Prostate gland (tissue), 2 donors: ENCODE measurements around the gene CACNA1I. TPM values are rescaled to one million over a fixed set of nuclear protein-coding genes. Genes with fewer than 3 reads are reported as not detected.
A peak's percentile ranks its signal among the peaks of the same experiment; 100 is the strongest.
"Not testable (repeated sequence)": the region's sequence is repeated elsewhere in the genome, so short reads cannot be mapped to it uniquely, and the experiment has no call there.

Source experiments
- DNase-seq: peaks from one replicate; pipeline ENCODE4 v3.0.0-alpha.2; 2019; ENCODE audit warnings: low spot score
- H3K27ac ChIP-seq, 2 donors: fragments of 200-600 bp; sonication (generic); 2 replicates each; pipeline ENCODE4 v1.5.1; 2017 to 2019
- H3K27me3 ChIP-seq: fragments of 200-600 bp; sonication (generic); replicated peaks from 2 replicates; pipeline ENCODE4 v1.5.1; 2019; ENCODE audit not compliant: insufficient read depth
- H3K36me3 ChIP-seq, 2 donors: fragments of 200-600 bp; sonication (generic); 1 replicate in 1 of 2; 2 replicates in 1 of 2; pipeline versions ENCODE4 v1.5.1 to v1.8.1; 2017 to 2019
- H3K4me1 ChIP-seq: fragments of 200-600 bp; sonication (generic); replicated peaks from 2 replicates; pipeline ENCODE4 v1.5.1; 2019
- H3K4me3 ChIP-seq, 2 donors: fragments of 200-600 bp; sonication (generic); 2 replicates each; pipeline ENCODE4 v1.5.1; 2017 to 2019
- H3K9me3 ChIP-seq: fragments of 200-600 bp; sonication (generic); 2 replicates; pipeline ENCODE4 v1.5.1; 2017
- POLR2A ChIP-seq: fragments of 450-650 bp; IDR thresholded peaks from one replicate; pipeline ENCODE4 v1.6.1; 2016; ENCODE audit warnings: antibody characterized with exemption, mild to moderate bottlenecking
- POLR2AphosphoS5 ChIP-seq: sonication (generic); formaldehyde crosslinking; IDR thresholded peaks from one replicate; pipeline ENCODE4 v1.6.1; 2017; ENCODE audit warnings: antibody characterized with exemption
- WGBS: methylation state at CpG from one replicate; pipeline ENCODE4 v1.1.5; 2018; 5-methylcytosine and 5-hydroxymethylcytosine counted together
- intact Hi-C: fragments of 100-400 bp; cut with DNase I; formaldehyde crosslinking; loops from one replicate; pipeline ENCODE4 v1.14.2; 2022
- total RNA-seq, 2 donors: library from RNA; depleted of rRNA; stranded (reverse); fragments of >200 nt; gene quantifications; one replicate each; pipeline ENCODE4 v1.1.0, GENCODE V29; 2016
- TF ChIP-seq, protein P1 (sequence below), 4 experiments: fragments of 200-600 bp in 2 of 4; fragments of 450-650 bp in 2 of 4; sonication (generic) in 2 of 4; IDR thresholded peaks; 1 replicate in 3 of 4; 2 replicates in 1 of 4; pipeline ENCODE4 v1.5.1; 2016 to 2019; ENCODE audit warnings: antibody characterized with exemption in 4 of 4, mild to moderate bottlenecking in 2 of 4, moderate library complexity in 2 of 4

Gene CACNA1I
- total RNA-seq = under 1 TPM; 0.05 to 0.68 TPM

DNA sequence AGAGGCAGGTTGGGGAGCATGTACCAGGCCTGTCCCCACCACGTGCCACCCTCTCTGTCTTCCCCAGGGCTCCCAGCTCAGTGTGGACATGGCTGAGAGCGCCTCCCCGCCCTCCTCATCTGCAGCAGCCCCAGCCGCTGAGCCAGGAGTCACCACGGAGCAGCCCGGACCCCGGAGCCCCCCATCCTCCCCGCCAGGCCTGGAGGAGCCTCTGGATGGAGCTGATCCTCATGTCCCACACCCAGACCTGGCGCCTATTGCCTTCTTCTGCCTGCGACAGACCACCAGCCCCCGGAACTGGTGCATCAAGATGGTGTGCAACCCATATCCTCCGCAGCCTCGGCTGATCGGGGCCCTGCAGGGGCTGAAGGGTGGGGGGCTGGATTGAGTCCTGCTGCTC is at the start of gene CACNA1I:
Gene CACNA1I, plus strand, starts transcription at position 89 of the 400 bp plus-strand sequence. Its CDS starts 0 bp downstream, at position 89.
- intact Hi-C loops = no loop called here
- Histone ChIP-seq H3K27ac (no peak within 1 kb of the TSS), H3K36me3 (no peaks in the 10 kb centered on the region), H3K27me3 (no peaks in the 10 kb centered on the region), H3K4me3 (no peak within 1 kb of the TSS), H3K9me3 (no peaks in the 10 kb centered on the region), H3K4me1 (no peaks in the 10 kb centered on the region)
- DNase-seq = no peak
- no peak for TF ChIP-seq POLR2A
- no peak for TF ChIP-seq POLR2AphosphoS5
- TF ChIP-seq, protein P1, sequence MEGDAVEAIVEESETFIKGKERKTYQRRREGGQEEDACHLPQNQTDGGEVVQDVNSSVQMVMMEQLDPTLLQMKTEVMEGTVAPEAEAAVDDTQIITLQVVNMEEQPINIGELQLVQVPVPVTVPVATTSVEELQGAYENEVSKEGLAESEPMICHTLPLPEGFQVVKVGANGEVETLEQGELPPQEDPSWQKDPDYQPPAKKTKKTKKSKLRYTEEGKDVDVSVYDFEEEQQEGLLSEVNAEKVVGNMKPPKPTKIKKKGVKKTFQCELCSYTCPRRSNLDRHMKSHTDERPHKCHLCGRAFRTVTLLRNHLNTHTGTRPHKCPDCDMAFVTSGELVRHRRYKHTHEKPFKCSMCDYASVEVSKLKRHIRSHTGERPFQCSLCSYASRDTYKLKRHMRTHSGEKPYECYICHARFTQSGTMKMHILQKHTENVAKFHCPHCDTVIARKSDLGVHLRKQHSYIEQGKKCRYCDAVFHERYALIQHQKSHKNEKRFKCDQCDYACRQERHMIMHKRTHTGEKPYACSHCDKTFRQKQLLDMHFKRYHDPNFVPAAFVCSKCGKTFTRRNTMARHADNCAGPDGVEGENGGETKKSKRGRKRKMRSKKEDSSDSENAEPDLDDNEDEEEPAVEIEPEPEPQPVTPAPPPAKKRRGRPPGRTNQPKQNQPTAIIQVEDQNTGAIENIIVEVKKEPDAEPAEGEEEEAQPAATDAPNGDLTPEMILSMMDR (IDR thresholded peaks at IDR 0.05) = no peak
- WGBS = 80% methylated on average over 11 of the region's 14 CpGs

DNA sequence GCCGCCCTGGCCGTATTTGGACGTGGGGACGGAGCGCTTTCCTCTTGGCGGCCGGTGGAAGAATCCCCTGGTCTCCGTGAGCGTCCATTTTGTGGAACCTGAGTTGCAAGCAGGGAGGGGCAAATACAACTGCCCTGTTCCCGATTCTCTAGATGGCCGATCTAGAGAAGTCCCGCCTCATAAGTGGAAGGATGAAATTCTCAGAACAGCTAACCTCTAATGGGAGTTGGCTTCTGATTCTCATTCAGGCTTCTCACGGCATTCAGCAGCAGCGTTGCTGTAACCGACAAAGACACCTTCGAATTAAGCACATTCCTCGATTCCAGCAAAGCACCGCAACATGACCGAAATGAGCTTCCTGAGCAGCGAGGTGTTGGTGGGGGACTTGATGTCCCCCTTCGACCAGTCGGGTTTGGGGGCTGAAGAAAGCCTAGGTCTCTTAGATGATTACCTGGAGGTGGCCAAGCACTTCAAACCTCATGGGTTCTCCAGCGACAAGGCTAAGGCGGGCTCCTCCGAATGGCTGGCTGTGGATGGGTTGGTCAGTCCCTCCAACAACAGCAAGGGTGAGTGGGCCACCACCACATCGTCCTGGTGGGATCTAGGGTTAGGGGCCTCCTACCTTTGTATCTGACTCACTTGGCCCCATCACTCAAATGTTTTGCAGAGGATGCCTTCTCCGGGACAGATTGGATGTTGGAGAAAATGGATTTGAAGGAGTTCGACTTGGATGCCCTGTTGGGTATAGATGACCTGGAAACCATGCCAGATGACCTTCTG is 49.3 kb upstream of the CACNA1I start:
- not testable (repeated sequence) for DNase-seq, H3K27me3 ChIP-seq, H3K9me3 ChIP-seq
- Histone ChIP-seq H3K4me3 (peak overlapping the region; percentile 100), H3K4me1 (peaks cover 17% of the 10 kb centered on the region), H3K27ac (peak overlapping the region; percentile 100), H3K36me3 (peaks cover 6 to 17% of the 10 kb centered on the region in 2 donors)
- intact Hi-C loops = loop anchor here (5.0 to 10.0 kb wide), 2 partner anchors 176 to 649 kb away; partner anchors contain the start of genes CBX6 and SYNGR1
- 1% methylated on average over 28 of the region's 28 CpGs for WGBS

DNA sequence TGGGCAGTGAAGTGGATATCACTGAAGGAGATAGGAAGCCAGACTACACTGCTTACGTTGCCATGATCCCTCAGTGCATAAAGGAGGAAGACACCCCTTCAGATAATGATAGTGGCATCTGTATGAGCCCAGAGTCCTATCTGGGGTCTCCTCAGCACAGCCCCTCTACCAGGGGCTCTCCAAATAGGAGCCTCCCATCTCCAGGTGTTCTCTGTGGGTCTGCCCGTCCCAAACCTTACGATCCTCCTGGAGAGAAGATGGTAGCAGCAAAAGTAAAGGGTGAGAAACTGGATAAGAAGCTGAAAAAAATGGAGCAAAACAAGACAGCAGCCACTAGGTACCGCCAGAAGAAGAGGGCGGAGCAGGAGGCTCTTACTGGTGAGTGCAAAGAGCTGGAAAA is 48.5 kb upstream of the CACNA1I start:
- H3K4me3 ChIP-seq = peak overlapping the region; percentile 100
- H3K27ac ChIP-seq = peak overlapping the region; percentile 100
- not testable (repeated sequence) for DNase-seq, H3K27me3 ChIP-seq, H3K9me3 ChIP-seq
- peaks cover 6 to 17% of the 10 kb centered on the region in 2 donors for H3K36me3 ChIP-seq
- intact Hi-C loops = loop anchor here (5.0 to 10.0 kb wide), 2 partner anchors 177 to 650 kb away; partner anchors contain the start of genes CBX6 and SYNGR1
- peaks cover 17% of the 10 kb centered on the region for H3K4me1 ChIP-seq
- WGBS = 7% methylated on average over 5 of the region's 5 CpGs

DNA sequence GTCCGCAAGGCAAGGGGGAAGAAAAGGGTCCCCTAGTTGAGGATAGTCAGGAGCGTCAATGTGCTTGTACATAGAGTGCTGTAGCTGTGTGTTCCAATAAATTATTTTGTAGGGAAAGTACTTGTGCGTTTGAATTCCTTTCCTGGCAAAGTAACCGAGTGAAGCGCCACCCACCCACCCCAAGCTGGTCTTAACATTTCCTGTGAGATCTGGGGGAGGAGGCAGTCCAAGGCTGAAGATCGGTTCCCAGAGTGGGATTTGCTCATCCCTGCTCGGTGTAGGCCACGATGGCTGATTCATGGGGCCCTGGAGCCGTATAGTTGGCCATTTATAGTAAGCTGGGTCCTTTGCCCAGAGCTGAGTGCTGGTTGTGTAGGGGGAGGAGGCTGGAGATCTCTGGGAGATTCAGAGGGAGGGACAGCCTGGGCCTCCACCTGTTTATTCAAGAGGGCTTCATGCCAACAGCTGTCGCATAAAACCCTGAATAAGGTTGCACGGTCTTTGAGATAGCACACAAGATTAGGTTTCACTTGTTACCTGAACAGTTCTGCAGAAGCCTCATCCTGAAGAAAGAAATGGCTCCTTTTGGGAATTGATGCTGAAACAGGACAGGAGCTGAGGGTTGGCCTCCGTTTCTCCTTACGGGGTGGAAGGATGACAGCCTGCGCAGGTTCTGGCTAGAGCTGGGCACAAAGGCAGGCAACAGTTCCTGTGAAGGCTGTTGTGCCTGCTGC is 47.8 kb upstream of the CACNA1I start:
- intact Hi-C loops = loop anchor here (5.0 to 10.0 kb wide), 2 partner anchors 178 to 650 kb away; partner anchors contain the start of genes CBX6 and SYNGR1
- 6% methylated on average over 14 of the region's 14 CpGs for WGBS

DNA sequence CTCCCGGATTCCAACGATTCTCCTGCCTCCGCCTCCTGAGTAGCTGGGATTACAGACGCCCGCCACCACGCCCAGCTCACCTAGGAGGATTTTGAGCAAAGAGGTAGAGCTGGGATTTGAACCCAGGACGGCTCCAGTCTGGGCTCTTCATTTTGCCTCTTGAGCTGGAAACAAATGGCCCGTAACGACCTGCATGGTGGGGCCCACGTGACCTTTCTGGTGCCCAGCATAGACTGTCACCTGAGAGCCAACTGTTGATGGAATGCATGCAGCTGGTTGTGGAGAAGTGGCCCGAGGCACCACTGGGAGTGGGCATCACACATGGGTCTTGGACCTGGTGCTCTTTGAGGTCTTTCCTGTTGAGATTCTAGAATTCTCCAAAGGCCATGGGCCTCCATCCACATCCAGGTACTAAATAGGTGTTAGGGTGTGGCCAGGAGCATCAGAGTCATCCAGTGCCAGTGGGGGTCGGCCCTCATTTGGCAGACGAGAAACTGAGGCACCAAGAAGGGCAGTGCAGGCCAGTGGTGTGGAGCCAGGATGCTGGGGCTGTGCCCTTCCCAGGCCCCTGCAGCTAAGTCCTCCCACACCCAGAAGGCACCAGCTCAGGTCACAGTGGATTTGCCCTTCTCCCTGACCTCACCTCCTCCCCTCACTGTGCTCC is 46.3 kb upstream of the CACNA1I start:
- DNase-seq = no peak
- TF ChIP-seq POLR2A (no peak), POLR2AphosphoS5 (no peak)
- TF ChIP-seq, protein P1 (IDR thresholded peaks at IDR 0.05) = no peak
- Histone ChIP-seq H3K27me3 (no peaks in the 10 kb centered on the region), H3K4me3 (no peak overlapping the region), H3K9me3 (no peaks in the 10 kb centered on the region), H3K4me1 (peaks cover 27% of the 10 kb centered on the region), H3K27ac (peak overlapping the region in 1 of 2 donors; percentile 100), H3K36me3 (peaks cover 6 to 17% of the 10 kb centered on the region in 2 donors)
- WGBS = 60% methylated on average over 13 of the region's 13 CpGs
- intact Hi-C loops = loop anchor here (5.0 to 10.0 kb wide), 2 partner anchors 179 to 652 kb away; partner anchors contain the start of genes CBX6 and SYNGR1

More for the DNA sequence above, 47.8 kb upstream of the CACNA1I start:
- Histone ChIP-seq H3K9me3 (no peaks in the 10 kb centered on the region), H3K27me3 (no peaks in the 10 kb centered on the region), H3K36me3 (peaks cover 6 to 17% of the 10 kb centered on the region in 2 donors), H3K27ac (peak overlapping the region; percentile 100), H3K4me3 (peak overlapping the region; percentile 100), H3K4me1 (peaks cover 17% of the 10 kb centered on the region)
- peak; percentile 82 for DNase-seq
- TF ChIP-seq POLR2AphosphoS5 (peak; percentile 82), POLR2A (no peak)
- TF ChIP-seq, protein P1 (IDR thresholded peaks at IDR 0.05) = no peak
